Measurements from ENCODE around the gene S100A8.
"Not testable (repeated sequence)": the region's sequence is repeated elsewhere in the genome, so short reads cannot be mapped to it uniquely, and the experiment has no call there.

The S100A8 gene

DNA sequence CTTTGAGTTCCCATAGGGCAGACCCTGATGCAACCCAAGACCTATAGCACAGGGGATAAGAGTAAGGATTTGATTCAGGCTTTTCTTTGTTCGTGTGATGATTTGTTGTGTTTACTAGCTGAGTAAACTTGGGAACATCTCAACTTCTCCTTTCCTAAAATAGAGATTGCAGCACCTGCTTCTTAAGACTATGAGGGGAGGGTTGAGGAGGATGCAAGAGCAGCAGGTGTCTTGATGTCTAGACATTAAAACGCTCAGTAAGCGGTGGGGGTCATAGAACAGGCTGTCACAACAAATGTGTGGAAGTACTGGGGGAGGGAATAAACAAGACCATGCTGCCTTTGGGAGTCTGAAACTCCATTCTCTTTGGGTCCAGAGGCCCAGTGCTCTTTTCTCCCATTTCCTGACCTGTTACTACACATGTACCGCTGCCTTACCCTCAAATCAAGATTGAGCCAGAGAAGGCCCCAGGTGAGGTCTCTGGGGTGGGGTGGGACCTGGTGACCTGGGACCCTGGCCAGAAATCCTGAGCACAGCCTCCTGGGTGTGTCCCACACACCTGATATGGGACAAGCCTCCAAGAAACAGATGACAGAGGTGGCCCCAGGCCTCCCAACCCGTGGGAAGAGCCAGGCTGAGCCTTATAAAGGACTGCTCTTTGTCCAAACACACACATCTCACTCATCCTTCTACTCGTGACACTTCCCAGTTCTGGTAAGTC lies 25.1 kb upstream of the S100A8 start, which contains the start of gene S100A7A:
Gene S100A7A, plus strand, starts transcription at position 671 of the 721 bp plus-strand sequence. CDS start 1,563 bp downstream, outside the sequence.
- DNase-seq, result no peak

DNA sequence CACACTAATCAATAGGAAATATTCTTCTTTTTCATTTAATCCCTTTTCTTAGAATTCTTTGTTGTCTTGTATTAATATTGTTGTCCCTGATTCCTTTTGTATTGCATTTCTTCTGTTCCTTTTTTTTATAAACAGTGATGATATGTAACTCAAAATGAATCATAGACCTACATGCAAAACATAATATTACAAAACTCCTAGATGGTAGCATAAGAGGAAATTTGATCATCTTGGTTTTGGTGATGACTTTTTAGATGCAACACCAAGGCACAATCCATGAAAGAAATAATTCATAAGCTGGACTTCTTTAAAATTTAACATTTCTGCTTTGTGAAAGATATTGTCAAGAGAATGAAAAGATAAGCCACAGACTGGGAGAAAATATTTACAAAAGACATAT lies 23.1 kb upstream of the S100A8 start:
- not testable (repeated sequence) for DNase-seq

DNA sequence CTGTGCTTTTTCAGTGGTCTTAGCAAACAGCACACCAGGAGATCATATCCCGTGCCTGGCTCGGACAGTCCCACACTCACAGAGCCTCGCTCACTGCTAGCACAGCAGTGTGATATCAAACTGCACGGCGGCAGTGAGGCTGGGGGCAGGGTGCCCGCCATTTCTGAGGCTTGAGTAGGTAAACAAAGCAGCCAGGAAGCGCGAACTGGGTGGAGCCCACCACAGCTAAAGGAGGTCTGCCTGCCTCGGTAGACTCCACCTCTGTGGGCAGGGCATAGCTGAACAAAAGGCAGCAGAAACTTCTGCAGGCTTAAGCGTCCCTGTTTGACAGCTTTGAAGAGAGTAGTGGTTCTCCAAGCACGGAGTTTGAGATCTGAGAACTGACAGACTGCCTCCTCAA lies 16.4 kb upstream of the S100A8 start:
- not testable (repeated sequence) for DNase-seq

DNA sequence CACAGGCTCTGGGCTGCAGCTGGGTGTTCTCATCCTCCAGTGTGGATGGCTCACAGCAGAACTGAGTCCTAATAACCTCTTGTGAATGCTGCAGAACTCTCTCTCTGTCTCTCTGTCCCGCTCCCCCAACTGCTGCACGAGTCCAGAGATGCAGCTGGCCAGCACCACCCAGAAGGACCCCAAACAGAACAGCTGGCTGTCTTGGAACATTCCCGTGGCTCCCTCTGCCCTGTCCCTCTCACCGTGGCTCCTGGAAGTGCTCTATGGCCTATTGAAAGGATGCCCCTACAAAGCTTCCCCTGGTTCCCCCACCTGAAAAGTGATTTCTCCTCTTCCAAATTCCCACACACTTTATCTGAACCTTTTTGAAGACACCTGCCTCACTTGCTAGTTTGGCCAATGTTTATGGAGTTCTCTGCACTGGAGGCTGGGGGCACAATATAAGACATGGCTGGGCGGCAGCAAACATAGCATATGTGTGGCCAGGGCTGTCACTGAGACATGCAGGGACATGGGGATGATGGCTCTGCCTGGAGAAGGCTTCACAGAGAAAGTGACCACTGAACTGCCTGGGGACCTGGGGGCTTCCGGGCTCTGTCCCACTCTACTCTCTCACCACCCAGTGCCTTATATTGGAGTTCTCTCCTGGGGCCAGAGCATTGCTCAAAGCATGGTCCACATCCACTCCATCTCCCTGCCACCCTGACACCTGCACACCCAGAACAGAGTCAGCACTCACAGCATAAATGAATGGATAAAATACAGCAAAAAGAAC lies 15.1 kb upstream of the S100A8 start:
- DNase-seq, result not testable (repeated sequence)

DNA sequence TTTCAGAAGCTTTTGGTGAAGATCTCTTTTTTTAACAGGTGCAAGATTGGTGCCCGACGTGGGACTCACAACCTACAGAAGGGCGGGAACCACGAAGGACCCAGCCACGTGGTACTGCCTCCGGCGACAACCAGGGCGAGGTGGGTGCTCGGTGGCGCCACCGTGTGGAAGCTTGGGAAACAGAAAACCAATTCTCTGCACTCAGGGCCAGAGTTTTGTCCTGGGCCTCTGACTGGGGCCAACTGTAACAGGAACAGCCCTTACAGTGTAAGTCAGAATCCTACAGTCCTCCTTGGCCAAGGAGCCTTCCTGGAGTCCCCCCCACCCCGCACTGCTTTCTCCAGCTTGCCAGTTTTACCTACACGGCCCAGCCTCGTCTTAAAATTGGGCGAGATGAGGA lies 13.9 kb upstream of the S100A8 start:
- DNase-seq, result peak; percentile 59

DNA sequence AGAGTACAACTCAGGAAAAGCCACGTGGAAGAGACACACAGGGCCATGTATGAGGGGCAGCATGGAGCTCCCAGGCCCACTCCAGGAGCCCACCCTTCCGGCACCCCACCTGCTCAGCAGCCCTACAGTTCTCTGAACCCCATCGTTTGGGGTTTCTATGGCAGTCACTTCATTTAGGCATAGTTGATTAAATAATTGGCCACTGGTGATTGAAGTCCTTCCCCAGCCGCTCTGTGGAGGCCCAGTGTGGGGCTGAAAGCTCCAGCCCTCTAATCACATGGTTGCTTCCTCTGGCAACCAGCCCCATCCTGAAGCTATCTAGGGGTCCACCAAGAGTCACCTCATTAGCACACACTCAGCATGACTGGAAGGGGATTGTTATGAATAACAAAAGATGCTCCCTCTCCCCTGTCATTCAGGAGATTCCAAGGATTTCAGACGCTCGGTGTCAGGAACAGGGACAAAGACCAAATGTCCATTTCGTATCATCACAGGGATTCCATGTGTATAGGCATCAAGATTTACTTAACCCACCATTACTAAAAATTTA lies 13.3 kb upstream of the S100A8 start:
- DNase-seq, result no peak

DNA sequence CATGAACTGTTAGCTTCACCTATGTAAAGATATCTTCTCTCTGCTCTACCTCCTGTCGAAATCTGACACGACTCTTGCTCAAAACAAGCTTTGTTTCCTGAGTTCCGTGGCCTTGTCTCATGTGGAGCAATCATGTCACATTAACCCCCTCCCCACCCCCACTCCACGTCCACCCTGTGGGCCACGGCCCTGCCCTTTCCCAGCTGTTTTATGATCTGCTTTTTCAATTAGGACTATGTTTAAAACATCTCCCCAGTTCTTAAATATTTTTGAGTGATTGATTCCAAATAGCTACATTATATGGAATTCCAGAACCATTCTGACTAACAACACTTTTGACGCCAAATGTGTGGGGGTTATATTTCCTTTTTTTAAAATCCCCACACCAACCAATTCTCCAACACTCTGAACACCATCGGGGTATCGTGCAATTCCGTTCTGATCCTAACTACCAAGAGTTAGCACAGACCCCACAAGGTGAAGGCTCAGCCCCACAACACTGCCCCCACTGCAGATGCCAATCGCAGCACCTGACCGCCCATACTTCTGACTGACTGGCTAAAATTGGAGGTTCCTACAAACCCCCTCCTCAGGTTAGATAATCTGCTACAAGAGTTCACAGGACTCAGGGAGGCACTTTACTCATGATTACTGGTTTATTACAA lies 12.7 kb upstream of the S100A8 start:
- DNase-seq, result no peak

DNA sequence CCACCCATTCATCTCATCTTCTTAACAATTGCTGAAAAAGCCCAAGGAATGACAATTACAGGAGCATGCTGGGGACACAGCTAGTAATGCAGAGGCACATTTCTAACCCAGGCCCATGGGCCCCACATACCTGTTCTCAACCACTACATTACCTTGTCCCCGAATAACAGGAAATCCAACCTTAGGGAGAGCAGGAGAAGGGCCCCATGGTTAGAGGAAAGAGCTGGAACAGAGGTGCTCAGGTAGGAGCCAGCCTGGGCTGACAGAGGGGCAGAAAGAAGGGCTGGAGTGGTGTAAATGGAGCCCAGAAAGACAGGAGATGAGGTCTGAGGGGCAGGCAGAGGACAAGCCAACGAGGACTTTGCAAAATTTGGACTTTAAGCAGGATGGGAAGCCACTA lies 11.4 kb upstream of the S100A8 start:
- no peak for DNase-seq

DNA sequence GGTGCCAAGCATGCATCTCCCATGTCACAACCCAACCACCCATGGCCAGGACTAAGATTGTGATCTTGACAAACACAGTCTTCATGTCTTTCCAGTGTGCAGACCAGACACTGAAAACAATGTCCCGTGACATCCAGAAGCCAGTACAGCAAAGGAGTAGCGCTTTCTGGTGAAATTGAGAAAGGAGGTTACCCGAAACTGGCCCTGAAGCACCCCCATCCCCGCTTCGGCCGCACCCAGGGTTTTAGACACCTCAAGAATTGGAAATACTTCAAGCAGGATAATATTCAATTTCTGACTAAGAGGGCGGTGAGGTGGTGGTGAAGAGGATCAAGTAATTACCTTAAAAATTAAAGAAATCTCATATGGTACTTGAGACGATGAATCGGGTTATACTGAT lies 10.6 kb upstream of the S100A8 start:
- no peak for DNase-seq

DNA sequence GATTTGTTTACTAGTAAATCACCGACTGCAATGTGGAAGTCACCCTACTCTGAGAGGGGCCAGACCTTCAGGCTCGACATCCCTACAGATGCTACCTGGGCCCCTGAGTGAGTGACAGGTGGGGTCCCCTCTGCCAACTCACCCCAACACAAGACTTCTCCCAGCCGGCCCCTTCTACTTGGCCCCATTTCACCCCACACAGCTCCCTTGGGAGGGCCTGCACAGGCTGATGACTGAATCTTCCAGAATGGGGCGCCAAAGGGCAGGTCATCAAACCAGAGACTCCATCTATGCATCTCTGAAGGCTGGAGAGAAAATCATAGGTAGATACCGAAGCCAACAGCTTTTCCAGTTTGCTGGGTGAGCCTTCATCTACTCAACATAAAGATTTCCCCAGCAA lies 9.4 kb upstream of the S100A8 start:
- DNase-seq, result no peak

DNA sequence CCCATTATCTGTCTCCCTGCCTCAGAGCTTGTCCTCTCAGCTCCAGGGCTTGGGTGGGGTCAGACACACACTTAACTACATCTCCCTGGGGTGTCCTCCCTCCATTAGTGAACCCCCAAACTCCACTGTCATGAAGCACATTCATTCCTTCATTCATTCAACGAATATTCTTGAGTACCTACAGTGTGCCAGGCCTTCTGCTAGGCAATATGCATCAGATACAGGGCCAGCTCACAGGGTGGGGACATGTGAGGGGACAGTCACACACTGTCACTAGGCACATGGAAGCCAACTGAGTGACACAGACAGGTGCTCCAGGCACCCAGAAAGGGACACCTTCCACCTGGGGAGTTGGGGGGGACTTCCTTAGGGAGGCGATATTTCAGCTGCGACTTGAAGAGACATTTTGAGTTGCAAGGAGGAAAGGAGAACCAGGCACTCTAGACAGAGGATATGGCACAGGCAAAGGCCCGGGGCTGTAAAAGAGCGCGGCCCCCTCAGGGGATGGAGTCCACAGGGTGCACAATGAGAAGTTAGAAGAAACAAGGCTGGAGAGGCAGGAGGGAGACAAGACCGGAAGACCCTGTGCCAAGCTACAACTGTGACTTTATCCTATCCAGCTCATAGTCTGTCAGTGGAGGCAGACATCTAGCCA lies 8.7 kb upstream of the S100A8 start:
- DNase-seq, result no peak

DNA sequence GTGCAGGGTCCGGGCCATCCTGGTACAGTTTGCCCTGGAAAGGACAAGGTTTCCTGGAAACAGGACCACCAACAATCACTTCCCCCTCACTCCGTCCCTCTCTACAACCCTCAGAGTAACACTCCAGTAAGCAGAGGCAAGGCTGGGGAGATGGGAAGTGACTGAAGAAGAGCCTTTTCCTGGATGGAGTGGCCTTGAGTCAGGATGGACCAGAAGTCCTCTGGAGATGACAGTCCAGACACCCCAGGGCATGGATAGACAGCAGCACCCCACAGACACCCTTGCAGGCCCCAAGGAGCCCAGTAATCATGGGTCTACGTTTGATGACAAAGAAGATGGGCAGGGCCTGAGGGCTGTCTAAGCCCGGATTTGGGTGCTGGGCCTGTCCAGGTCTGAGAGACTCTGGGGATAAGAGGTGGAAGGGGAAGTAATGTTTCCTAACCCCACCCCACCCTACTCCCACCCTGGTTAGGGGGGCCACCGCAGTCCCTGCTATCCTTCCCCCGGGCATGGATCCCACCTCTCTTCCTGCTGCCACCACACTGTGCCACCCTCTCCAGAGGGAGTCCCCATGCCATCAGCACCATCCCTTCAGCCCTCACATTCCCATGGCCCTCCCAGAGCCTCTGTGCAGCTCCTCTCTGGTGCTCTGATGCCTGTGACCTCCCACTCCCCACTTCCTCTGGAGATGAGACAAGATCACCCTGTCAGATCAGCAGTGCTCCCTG lies 7.2 kb upstream of the S100A8 start:
- DNase-seq, result no peak

DNA sequence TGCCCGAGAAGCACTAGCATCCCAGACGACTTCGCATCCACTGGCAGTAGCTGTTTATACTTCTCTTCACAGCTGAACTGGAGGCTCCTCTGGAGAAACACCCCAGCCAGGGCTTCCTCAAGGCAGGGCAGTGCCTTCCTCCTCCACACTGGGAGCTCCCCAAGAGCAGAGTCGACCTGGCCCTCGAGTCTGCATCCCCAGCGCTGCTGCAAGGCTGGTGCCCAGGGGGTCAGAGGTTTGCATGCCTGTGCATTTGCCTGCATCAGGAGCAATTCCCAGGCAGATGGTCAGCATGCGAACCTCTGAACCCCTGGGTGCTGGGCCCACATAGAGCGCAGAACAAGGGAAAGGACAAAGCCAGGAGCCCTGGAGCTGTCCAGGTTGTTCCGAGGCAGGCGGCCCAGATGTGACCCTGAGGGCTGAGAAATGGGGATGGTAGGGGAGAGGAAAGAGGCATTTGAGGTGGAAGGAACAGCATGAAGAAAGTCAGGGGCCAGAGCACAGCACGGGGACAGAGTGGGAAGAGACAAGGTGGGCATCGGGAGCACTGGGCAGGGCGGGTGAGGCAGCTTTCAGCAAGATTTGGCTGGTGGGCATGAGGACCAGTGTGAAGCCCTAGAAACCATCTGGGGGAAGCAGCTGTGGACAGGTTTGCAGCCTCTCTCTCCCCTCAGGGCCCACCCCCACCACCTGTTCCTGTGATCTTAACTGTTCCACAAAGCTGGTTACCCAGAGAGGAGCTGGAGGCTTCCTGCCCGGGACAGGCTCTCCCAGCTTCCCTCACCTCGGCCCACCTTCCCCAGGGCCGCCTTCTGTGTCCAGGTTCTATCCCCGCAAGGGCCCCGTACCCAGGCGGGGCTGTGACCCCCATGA lies 6.4 kb upstream of the S100A8 start:
- DNase-seq, result no peak

DNA sequence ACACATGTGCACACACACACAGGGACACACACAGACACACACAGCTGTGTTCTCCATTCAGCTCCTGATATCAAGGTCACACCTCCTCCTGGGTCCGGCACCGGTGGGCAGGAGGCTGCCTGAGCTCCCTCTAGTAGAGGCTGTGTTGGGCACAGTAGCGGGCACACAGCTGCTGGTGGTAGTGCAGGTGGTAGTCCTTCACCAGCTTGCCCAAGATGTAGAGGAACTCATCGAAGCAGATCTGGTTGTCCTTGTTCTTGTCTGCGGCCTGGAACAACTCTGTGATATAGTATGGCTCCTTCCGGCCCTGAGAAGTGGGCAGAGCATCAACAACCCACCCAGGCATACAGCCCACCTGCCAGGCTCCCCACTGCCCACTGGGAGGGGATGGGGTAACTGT lies 5.6 kb upstream of the S100A8 start:
- DNase-seq, result no peak

DNA sequence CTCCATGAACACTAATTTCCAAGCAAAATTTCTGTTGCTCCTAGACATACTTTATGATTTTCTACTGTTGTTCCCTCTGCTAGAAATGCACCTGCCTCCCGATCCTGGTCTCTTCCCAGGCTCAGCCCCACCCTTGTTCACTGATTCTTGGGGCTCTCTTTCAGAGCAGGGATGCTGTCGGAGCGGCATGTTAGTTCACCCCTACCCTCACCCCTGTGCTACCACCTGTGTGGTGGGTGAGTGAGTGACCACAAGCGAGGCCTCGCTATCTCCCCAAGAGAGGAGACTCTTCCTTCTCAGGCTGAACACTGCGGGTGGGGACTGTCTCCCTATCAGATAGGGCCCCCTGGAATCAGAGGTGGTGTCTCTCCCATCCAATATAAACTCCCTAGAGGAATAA lies 4.9 kb upstream of the S100A8 start:
- DNase-seq, result no peak

DNA sequence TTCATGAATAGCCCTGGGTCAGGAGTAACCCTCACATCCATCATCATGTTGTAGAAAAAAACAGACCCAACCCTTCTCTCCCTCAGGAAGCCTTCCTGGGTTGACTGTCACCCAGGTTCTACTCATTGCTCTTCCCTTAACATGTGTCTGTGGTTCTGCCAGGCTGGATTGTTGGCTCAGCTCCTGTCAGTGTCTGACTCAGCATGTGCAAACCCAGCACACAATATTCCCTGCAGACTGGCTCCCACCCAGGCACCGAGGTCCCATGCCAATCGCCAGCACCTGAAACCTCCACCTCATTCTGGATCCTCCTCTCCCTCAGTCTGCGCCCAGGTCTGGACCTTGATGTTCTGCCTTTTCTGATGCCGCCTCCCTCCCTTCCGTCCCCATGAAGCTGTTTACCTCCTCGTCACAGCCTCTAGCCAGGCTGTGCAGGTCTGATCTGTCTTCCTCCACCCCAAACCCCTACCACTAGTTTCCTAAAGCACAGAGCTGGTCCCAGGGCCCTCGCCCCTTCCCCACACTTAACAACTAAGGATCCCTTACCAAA lies 4.3 kb upstream of the S100A8 start:
- no peak for DNase-seq

DNA sequence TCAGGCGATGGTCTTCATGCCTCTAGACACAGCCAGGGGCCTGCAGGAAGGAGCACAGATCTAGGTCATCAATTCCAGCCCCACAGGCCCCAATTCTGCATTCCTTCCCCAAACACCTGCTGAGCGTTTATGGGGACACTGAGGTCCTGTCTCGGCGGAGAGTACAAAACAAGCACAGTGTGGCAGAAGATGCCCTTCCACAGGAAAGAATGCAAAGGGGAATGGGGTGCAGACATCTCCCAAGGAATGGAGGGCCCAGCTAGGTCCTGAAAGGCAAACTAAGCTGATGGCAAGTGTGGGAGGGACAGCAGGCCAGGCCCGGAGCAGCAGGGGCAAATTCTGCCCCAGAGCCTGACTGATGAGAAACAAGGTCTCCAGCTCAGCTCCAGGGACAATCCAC lies 3.5 kb upstream of the S100A8 start:
- DNase-seq, result no peak

DNA sequence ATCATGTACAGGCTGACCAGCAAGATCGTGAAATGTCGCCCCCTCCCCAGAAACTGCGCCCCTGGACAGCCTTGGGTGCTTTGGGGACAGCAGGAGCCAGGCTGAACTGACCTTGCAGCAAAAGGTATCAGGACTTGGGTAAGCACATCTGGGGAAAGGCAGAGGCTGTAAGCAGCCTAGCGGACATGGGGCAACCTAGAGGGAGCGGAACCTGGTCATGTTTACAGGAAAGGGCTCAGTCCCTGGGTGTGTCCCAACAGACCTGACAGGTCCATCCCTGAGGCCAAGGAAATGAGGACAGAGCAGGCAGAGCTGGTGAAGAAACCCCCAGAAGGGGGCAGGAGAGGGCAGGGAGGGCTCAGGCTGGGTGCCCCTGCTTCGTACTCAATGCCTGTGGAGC lies 3.1 kb upstream of the S100A8 start:
- DNase-seq, result no peak

DNA sequence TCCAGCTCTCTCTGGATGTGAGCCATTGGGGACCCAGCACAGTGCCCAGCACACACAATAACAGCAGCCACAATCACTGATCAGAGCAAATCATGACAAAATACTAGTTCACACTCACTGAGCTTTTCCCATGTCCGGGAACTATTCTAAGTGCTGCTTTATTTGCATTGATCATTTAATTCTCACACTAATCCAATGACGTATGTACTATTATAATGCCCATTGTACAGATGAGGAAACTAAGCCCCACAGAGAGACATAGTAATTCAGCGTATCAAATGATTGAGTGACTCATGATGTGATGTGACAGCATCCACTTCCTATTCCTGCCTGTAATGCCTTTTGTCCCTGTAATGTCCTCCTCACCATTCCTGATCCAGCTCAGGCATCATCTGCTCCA lies 1.9 kb upstream of the S100A8 start:
- no peak for DNase-seq

DNA sequence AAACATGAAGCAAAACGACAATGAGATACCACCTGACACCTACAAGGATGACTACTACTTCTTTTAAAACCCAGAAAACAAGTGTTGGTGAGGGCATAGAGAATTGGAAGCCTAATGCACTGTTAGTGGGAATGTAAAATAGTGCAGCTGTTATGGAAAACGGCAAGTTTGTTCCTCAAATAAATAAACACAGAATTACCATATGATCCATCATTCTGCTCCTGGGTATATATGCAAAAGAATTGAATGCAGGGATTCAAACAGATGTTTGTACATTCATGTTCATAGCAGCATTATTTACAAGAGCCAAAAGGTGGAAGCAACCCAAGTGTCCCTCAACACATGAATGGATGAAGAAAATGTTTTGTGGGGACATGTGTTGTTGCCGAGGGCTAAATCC lies 1.4 kb upstream of the S100A8 start:
- no peak for DNase-seq

Data from CD4-positive, alpha-beta T cell treated with Interleukin-17A for 1 hour (primary cell).